K562 (cell line): ENCODE data around the gene CELA1. TPM values are rescaled to one million over a fixed set of nuclear protein-coding genes. Genes with fewer than 3 reads are reported as not detected.

Experiments used
- AFF1 ChIP-seq, 2 experiments: fragments of 450-650 bp; IDR thresholded peaks; 2 replicates each; pipeline ENCODE4 v1.6.1; 2018; ENCODE audit warnings: mild to moderate bottlenecking in 2 of 2, low read depth in 1 of 2; ENCODE audit not compliant: partially characterized antibody in 2 of 2
- BCL6 ChIP-seq: fragments of 250-450 bp; sonication (Bioruptor Pico); IDR thresholded peaks from 2 replicates; pipeline ENCODE4 v1.4.0; 2020
- CBFA2T3 ChIP-seq: fragments of 450-650 bp; IDR thresholded peaks from 2 replicates; pipeline ENCODE4 v1.6.1; 2017
- DACH1 ChIP-seq: fragments of 450-650 bp; IDR thresholded peaks from 2 replicates; pipeline ENCODE4 v1.6.1; 2018; ENCODE audit not compliant: partially characterized antibody
- ETV1 ChIP-seq: fragments of 450-650 bp; conservative IDR thresholded peaks from 2 replicates; pipeline ENCODE4 v1.6.1; 2016; ENCODE audit warnings: missing genetic modification characterization, control low read depth, low read depth, missing compliant biosample characterization
- ETV6 ChIP-seq, 3 experiments: fragments of 150-350 bp in 1 of 3; sonication (generic) in 1 of 3; formaldehyde crosslinking in 1 of 3; IDR thresholded peaks; 2 replicates each; pipeline versions ENCODE4 v1.6.1 to v1.8.0; 2014 to 2022; ENCODE audit warnings: borderline replicate concordance in 2 of 3, low read depth in 2 of 3, antibody characterized with exemption in 1 of 3, low read length in 1 of 3, mild to moderate bottlenecking in 1 of 3, missing genetic modification reagents in 1 of 3
- HDAC2 ChIP-seq: fragments of 450-650 bp; IDR thresholded peaks from 2 replicates; pipeline ENCODE4 v1.6.1; 2016; ENCODE audit warnings: mild to moderate bottlenecking
- ID3 ChIP-seq, 2 experiments: fragments of 250-450 bp in 1 of 2; fragments of 450-650 bp in 1 of 2; sonication (Bioruptor Pico) in 1 of 2; IDR thresholded peaks; 2 replicates each; pipeline versions ENCODE4 v1.6.1 to v1.8.0; 2016 to 2021; ENCODE audit warnings: mild to moderate bottlenecking in 2 of 2, moderate library complexity in 2 of 2, missing compliant biosample characterization in 1 of 2, missing genetic modification characterization in 1 of 2
- MAX ChIP-seq: sonication (generic); formaldehyde crosslinking; IDR thresholded peaks from 2 replicates; pipeline ENCODE4 v1.9.0; 2022; ENCODE audit warnings: mild to moderate bottlenecking, missing genetic modification reagents
- MLLT1 ChIP-seq, 2 experiments: fragments of 450-650 bp; IDR thresholded peaks; 2 replicates each; pipeline ENCODE4 v1.6.1; 2016
- STAT6 ChIP-seq: sonication (generic); formaldehyde crosslinking; IDR thresholded peaks from 2 replicates; pipeline ENCODE4 v1.8.1; 2023; ENCODE audit warnings: mild to moderate bottlenecking, missing genetic modification reagents
- TEAD1 ChIP-seq, 2 experiments: fragments of 450-650 bp in 1 of 2; sonication (generic) in 1 of 2; formaldehyde crosslinking; IDR thresholded peaks; 2 replicates each; pipeline versions ENCODE4 v1.4.0 to v1.8.0; 2020 to 2022; ENCODE audit warnings: mild to moderate bottlenecking in 2 of 2, missing genetic modification reagents in 1 of 2
- ZBED1 ChIP-seq: IDR thresholded peaks from 2 replicates; pipeline ENCODE4 v1.6.1; 2014
- ZBTB12 ChIP-seq: fragments of 250-450 bp; sonication (Bioruptor Pico); IDR thresholded peaks from 2 replicates; pipeline ENCODE4 v1.4.0; 2020
- ZNF274 ChIP-seq: IDR thresholded peaks from 2 replicates; pipeline ENCODE4 v1.6.1; 2011; ENCODE audit warnings: low read depth, mild to moderate bottlenecking, low read length, moderate library complexity, borderline replicate concordance
- polyA plus RNA-seq, 8 experiments: library from polyadenylated mRNA; depleted of rRNA in 4 of 8; stranded (reverse) in 5 of 8; unstranded in 3 of 8; fragments of >200 nt; fragmentation: Nextera tagmentation in 2 of 8; fragmentation: Illumina TruSeq in 1 of 8; extraction: Ambion mirVana in 2 of 8; extraction: Trizol in 1 of 8; gene quantifications; 2 replicates each; pipeline versions ENCODE4 v1.2.1 to v1.2.3, GENCODE V29; 2011 to 2014; ENCODE audit warnings: inconsistent platforms in 1 of 8, missing spikeins in 1 of 8
- total RNA-seq, 7 experiments: library from RNA; depleted of rRNA in 6 of 7; stranded (reverse); fragments of >200 nt in 6 of 7; fragmentation: Illumina TruSeq in 2 of 7; extraction: Trizol in 2 of 7; gene quantifications; 2 replicates each; pipeline versions ENCODE4 v1.2.1 to v1.2.3, GENCODE V29; 2011 to 2021; ENCODE audit warnings: low replicate concordance in 1 of 7

Gene CELA1
- total and polyA plus RNA-seq, 9 of the 15 experiments (the other 6 are each of a cell fraction or from before 2014, with no cell fraction given), result 0.06 to 0.27 (median 0.22) TPM; not detected in 6

GRCh38 chr12:51368640-51369517 is 22.4 kb upstream of the CELA1 start (continued):
- TF ChIP-seq MLLT1 (IDR thresholded peaks at IDR 0.05) (no peak), ETV1 (peak; percentile 93), CBFA2T3 (peak; percentile 98), HDAC2 (0 out of 2 replicates have a peak, but pooled peaks have one; percentile 29), BCL6 (no peak), DACH1 (no peak), ID3 (CRISPR knock-in tag; IDR thresholded peaks at IDR 0.05) (no peak), ID3 (tag; IDR thresholded peaks at IDR 0.05) (peak; percentile 80; the same call in 1 of the 2 replicates), ZBTB12 (no peak), STAT6 (CRISPR knock-in tag) (no peak), ZBED1 (no peak), MAX (CRISPR knock-in tag) (peak; percentile 59; the same call in 1 of the 2 replicates), ZNF274 (peak; percentile 52; the same call in 1 of the 2 replicates), AFF1 (IDR thresholded peaks at IDR 0.05; ENCODE audit: low read depth in 1 of 2, partially characterized antibody in 2 of 2) (peak in 1 of 2 experiments; percentile 82), TEAD1 (CRISPR knock-in tag; IDR thresholded peaks at IDR 0.05) (0 out of 4 replicates have a peak, but pooled peaks of 1 of the 2 experiments have one; percentile 15), ETV6 (IDR thresholded peaks at IDR 0.05; ENCODE audit: borderline replicate concordance in 1 of 2, low read depth in 2 of 2, low read length in 1 of 2) (peak in 1 of 2 experiments; percentile 92; a peak in 2 of 4 replicates), ETV6 (CRISPR knock-in tag; IDR thresholded peaks at IDR 0.05; ENCODE audit: borderline replicate concordance) (no peak)
